GM11168 (cell line): ENCODE data around the gene DYRK1A.
"Not testable (repeated sequence)": the region's sequence is repeated elsewhere in the genome, so short reads cannot be mapped to it uniquely, and the experiment has no call there.

Experiments used
- in situ Hi-C: fragments of 300-500 bp; cut with MboI; formaldehyde crosslinking; loops from one replicate; pipeline ENCODE4 v1.12.0; 2022; ENCODE audit warnings: low sequenced_read_pairs; ENCODE audit not compliant: unreplicated experiment

DYRK1A gene

GRCh38 chr21:37366482-37367316 is at the start of gene DYRK1A:
TSS of gene DYRK1A (plus strand) at chr21:37366773. CDS start at chr21:37420375, 53,602 bp downstream.
- in situ Hi-C loops, result loop anchor here (5.0 kb wide), 1 partner anchor 104 kb away; no protein-coding TSS in a partner anchor

GRCh38 chr21:37319551-37319950 is 47.0 kb upstream of the DYRK1A start:
- in situ Hi-C loops, result no loop called here

GRCh38 chr21:37322084-37322483 is 44.5 kb upstream of the DYRK1A start:
- in situ Hi-C loops, result no loop called here

- in situ Hi-C loops, result no loop called here
Observed at GRCh38 chr21:37324558-37324957, 42.0 kb upstream of the DYRK1A start.

GRCh38 chr21:37328147-37328546 is 38.4 kb upstream of the DYRK1A start:
- in situ Hi-C loops, result not testable (repeated sequence)

GRCh38 chr21:37331411-37331810 is 35.2 kb upstream of the DYRK1A start:
- in situ Hi-C loops, result no loop called here

- in situ Hi-C loops, result no loop called here
Observed at GRCh38 chr21:37335053-37335452, 31.5 kb upstream of the DYRK1A start.

- in situ Hi-C loops, result no loop called here
Observed at GRCh38 chr21:37337179-37337578, 29.4 kb upstream of the DYRK1A start.

GRCh38 chr21:37337831-37338230 is 28.7 kb upstream of the DYRK1A start:
- in situ Hi-C loops, result no loop called here

GRCh38 chr21:37338671-37339551 is 27.7 kb upstream of the DYRK1A start:
- in situ Hi-C loops, result no loop called here

- in situ Hi-C loops, result no loop called here
Observed at GRCh38 chr21:37339552-37339939, 27.0 kb upstream of the DYRK1A start.

- in situ Hi-C loops, result no loop called here
Observed at GRCh38 chr21:37341254-37341960, 25.2 kb upstream of the DYRK1A start.

- in situ Hi-C loops, result no loop called here
Observed at GRCh38 chr21:37342046-37342632, 24.4 kb upstream of the DYRK1A start.

GRCh38 chr21:37346841-37347430 is 19.6 kb upstream of the DYRK1A start:
- in situ Hi-C loops, result no loop called here

- in situ Hi-C loops, result no loop called here
Observed at GRCh38 chr21:37348664-37349063, 17.9 kb upstream of the DYRK1A start.

GRCh38 chr21:37350472-37350871 is 16.1 kb upstream of the DYRK1A start:
- in situ Hi-C loops, result no loop called here

- in situ Hi-C loops, result no loop called here
Observed at GRCh38 chr21:37356706-37357105, 9.9 kb upstream of the DYRK1A start.

- in situ Hi-C loops, result no loop called here
Observed at GRCh38 chr21:37357691-37358090, 8.9 kb upstream of the DYRK1A start.

GRCh38 chr21:37358397-37358796 is 8.2 kb upstream of the DYRK1A start:
- in situ Hi-C loops, result no loop called here

GRCh38 chr21:37363936-37364335 is 2.6 kb upstream of the DYRK1A start:
- in situ Hi-C loops, result no loop called here
